Regular cardiac myocyte (primary cell): ENCODE results near the gene SATB2. TPM values are rescaled to one million over a fixed set of nuclear protein-coding genes. Genes with fewer than 3 reads are reported as not detected.

ENCODE experiments used
- total RNA-seq: library from RNA; depleted of rRNA; stranded (reverse); fragments of >200 nt; gene quantifications from 2 replicates; pipeline ENCODE4 v1.2.3, GENCODE V29; 2014

SATB2 gene
- 5.2 and 9.9 TPM in 2 replicates for total RNA-seq

GRCh38 chr2:199457147-199458008 is at the start of gene SATB2:
SATB2 (minus strand) TSS chr2:199457939; CDS start chr2:199456037, 1,902 bp downstream.

